Femur (tissue), 1 donor: Measurements from ENCODE around the gene TRIM52.
"Not testable (repeated sequence)": the region's sequence is repeated elsewhere in the genome, so short reads cannot be mapped to it uniquely, and the experiment has no call there.

Source experiments
- DNase-seq: peaks from one replicate; pipeline ENCODE4 v3.0.0-alpha.2; 2017

The TRIM52 gene

DNA sequence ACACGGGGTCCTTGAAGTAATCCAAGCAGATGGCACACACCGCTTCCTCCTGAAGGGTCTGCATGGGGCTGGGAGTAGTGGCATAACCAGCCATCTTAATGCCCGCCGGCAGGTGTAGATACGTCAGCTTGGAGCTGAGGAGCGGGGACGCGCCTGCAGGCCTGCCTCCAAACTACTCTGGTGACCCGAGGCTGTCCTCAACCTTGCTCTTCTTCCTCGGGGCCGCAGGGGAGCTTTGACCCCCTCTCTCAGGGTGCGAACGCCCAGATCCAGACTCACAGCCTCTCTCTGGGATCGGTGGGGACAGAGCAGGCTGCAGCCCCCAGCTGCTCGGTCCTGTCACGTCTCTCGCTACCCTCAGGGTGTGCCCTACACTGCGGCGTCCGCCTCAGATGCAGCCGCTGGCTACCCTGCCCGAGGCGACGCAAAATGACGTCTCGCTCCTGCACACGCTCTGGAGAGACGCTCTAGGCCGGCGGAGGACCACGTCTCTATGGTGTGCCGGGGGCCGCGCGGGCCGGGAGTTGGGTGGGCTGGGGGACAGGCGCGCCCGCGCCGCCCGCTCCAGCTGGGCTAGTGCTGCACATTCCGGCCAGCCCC, at the start of gene TRIM52:
TRIM52 (minus strand) TSS at position 424 of the 600 bp plus-strand sequence; CDS start at position 94, 330 bp downstream.
- peak; percentile 95 for DNase-seq

GRCh38 chr5:181287331-181287730, 26.4 kb upstream of the TRIM52 start:
- DNase-seq = not testable (repeated sequence)

DNA sequence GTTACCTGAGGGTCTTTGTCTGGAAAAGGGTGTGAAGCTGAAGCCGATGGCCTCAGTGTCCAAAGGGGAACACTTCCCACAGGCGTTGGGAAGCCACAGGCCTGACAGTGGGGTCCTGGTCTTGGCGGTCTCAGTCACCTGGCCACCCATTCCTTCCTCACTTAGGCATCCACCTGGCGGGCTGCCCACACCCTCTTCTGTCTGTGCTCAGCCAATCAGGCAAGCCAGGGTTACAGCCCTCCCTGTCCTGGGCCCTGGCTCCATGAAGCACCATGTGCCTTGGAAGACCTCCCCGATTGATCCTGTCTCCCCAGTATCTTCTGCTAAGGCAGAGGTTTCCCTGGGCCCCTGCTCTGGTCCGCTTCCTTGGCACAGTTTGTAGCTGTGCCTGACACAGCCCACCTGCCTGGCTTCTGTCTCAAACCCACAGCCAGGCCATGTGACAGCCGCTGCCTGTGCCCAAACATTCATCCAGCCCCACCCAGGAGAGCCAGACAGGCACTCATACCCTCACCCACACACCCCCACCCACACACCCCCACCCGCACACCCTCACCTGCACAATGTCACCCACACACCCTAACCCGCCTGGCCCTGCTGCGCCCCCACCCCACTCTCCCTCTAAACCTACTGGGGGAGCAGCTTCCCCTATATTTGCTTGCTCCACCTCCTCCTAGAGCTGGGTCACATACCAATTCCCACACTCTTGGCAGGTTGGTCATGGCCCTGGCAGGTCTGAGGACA, 25.2 kb upstream of the TRIM52 start:
- not testable (repeated sequence) for DNase-seq

DNA sequence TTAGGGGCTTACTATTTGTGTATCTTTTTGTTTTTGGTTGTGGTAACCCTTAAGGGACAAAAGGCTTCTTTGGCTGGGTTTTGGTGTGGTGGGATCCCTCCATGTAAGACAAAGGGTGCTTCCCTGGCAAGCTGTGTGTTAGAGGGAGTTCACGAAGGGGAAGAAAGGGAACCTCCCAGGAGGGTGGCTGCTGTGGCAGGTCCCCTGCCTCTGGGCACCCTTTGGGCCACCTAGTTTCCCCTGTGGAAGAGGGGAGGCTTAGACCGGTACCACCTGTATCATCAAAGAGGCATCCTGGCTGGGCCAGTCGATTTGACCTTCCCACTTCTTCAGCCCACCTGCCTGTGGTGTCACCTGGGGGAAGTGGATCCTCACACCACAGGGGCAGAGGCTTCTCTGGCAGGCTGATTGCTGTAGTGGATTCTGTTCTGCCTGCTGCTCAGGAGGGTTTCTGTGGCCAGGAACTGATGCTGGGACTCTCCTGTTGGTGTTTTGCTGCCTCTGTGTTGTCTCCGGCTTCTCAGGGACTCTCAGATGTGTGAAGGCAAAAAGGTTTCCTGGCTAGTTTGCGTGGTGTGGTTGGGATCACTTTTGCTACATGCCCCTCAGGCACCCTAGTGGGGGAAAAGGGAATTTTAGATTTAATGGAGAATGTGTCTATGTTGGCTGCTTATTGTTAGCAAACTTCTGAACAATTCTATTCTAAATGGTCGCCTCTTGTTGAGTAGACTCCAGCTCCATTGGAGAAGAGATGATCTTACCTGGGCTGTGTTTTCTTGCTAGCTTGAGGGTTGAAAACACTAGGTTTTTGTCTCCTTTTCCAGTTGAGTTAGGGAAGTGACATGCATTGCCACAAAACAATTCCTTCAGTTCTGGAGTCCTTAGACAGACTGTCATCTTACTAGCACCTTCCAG, 23.2 kb upstream of the TRIM52 start:
- not testable (repeated sequence) for DNase-seq

DNA sequence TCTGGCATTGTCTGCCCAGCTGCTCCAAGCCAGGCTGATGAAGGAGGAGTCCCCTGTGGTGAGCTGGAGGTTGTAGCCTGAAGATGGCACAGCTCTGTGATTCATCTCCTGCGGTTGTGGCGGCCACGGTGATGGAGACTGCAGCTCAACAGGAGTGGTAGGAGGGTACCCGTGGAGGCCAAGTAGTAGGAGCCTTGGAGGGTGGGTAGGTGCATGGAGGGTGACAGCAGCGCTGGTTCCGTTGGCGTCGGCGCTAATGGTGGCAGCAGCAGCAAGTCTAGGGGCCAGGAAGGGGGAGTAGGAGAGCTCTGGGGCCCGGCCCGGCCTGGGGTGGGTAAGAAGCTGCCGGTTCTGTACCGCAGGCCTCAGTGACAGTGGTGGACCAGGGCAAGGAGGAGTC, 22.4 kb upstream of the TRIM52 start:
- DNase-seq = no peak

DNA sequence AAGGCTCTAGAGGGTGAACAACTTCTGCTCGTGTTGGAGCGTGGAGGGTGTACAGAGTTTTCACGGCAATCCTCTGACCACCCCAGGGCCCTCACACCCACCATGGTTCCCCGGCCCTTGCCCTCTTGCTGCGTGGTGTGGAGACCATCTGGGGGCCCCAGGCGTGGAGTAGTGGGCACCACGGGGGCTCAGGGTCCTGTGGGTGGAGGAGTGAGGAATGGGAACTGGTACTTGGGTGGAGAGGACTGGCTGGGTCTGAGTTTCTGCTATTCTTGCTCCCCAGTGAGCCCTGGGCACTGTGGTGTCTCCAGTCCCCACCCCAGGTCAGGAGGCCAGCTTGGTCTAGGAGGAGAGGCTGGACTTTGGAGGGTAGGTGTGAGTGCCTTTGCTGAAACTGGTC, 21.9 kb upstream of the TRIM52 start:
- no peak for DNase-seq

- DNase-seq = not testable (repeated sequence)
Observed at GRCh38 chr5:181282415-181282814, 21.5 kb upstream of the TRIM52 start.

- no peak for DNase-seq
Observed at GRCh38 chr5:181281984-181282316, 21.0 kb upstream of the TRIM52 start.

- no peak for DNase-seq
Observed at GRCh38 chr5:181281077-181281983, 20.4 kb upstream of the TRIM52 start.

- no peak for DNase-seq
Observed at GRCh38 chr5:181280251-181280762, 19.4 kb upstream of the TRIM52 start.

GRCh38 chr5:181273433-181273744, 12.4 kb upstream of the TRIM52 start:
- not testable (repeated sequence) for DNase-seq

DNA sequence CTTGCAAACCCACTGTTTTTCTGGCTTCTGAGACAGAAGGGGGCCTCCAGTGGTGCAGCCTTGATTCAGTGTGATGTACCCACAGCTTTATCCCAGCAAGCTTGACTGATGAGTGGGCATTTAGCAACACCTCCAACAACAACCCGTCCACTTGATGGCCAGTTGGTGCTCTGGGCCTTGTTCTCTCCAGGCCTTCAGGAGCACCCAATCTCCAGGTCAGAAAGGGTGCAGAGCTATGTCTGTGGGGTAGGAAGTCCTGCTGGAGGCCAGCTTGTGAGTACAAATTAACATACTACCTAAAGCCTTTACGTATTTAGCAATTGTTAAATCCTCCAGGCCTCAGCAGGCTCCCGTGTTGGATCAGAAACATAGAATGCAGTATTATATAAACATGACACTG, 10.1 kb upstream of the TRIM52 start:
- no peak for DNase-seq

GRCh38 chr5:181267907-181268306, 7.0 kb upstream of the TRIM52 start:
- DNase-seq = not testable (repeated sequence)

DNA sequence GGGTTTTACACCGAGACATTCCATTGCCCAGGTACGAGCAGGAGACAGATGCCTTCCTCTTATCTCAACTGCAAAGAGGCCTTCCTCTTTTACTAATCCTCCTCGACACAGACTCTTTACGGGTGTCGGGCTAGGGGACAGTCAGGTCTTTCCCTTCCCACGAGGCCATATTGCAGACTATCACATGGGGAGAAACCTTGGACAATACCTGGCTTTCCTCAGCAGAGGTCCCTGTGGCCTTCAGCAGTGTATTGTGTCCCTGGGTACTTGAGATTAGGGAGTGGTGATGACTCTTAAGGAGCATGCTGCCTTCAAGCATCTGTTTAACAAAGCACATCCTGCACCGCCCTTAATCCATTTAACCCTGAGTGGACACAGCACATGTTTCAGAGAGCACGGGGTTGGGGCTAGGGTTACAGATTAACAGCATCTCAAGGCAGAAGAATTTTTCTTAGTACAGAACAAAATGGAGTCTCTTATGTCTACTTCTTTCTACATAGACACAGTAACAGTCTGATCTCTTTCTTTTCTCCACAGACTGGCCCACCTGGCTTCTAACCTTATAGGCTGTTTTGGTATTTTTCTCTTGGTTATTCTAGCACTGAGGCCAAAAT, 6.5 kb upstream of the TRIM52 start:
- not testable (repeated sequence) for DNase-seq

GRCh38 chr5:181265092-181265671, 4.2 kb upstream of the TRIM52 start:
- DNase-seq = no peak

- no peak for DNase-seq
Observed at GRCh38 chr5:181263633-181264032, 2.7 kb upstream of the TRIM52 start.

DNA sequence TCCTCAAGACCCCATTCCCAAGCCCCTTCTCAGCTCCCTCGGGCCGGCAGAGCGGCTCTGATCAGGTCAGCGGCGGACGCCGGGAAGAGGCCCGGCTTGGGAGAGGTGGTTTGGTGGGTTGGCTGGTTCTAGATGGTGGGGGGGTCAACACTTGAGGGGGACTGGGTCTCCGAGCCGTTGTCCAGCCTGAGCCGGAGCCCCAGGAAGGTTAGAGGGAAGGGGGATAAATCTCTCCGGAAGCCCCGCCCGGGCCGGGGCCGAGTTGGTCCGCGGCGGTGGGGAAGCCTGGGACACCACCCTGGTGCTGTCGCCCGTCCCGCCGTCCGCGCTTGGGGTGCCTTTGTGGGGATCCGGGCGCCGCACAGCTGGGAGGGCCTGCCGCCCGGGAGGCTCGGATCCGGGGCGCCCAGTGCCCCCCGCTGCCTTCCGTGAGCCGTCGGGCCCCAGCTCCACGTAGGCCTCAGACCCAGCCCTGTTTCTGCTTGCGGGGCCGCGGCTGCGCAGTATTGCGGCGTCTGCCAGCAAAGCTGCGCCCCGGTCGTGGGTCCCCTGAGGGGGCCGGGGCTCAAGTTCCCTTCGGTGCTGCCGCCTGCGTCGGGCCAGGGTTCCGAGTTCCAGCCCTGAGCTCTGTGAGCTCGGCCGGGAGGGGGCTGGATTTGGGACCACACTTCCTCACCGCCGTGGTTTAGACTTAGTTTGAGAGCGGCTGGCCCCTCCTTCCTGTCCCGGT, 542 bp upstream of the TRIM52 start:
- DNase-seq = peak; percentile 87

DNA sequence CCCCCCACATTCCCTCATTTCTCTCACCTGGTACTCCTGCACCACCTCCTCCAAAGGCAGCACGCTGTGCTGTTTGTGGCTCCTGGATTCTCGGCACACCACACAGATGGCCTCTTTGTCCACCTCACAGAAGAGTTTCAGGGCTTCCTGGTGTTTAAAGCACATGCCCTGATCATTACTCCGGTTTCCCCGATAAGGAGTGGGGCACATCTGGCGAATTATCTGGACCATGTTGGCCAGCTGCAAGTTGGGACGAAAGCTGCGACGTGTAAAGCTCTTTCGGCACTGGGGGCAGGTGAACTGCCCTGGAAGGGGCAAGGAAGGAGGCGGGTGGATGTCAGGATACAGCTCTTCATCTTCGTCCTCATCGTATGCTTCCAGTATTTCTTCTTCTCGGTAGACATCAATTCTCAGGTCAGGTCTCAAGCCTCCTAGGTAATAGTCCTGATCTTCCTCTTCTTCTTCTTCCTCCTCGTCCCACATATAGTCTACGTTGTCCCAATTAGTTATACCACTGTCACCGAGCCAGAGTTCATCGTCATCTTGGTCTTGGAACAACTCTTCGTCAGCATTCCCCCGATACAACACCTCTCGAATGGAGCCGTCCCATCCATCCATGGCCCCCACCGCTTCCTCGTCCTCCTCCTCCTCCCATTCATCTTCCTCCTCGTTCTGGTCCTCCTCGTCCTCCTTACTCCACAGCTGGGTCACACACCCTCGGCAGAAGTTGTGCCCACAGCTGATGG, 796 bp downstream of the TRIM52 start:
- no peak for DNase-seq

GRCh38 chr5:181259283-181259682, 1.7 kb downstream of the TRIM52 start:
- no peak for DNase-seq

DNA sequence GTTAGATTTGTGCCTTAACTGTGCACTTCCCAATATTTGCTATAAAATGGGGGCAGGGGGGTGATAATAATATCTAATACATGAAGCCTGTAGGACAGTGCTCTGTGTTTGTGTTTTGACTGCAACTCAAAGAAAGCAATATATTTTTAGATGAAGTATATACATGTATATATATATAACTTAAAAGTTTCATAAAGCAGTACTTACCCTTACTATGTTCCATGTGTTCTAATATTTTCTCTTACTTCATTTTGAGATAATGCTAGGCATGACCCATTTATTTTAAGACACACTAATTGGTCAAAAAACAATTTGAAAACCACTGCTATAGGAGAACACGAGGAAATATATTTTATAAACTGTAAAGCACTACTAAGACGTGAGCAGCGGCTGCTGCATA, 2.4 kb downstream of the TRIM52 start:
- DNase-seq = no peak
